WTC11 (cell line): Measurements from ENCODE around the gene BTBD9. TPM values are rescaled to one million over a fixed set of nuclear protein-coding genes. Genes with fewer than 3 reads are reported as not detected.

ENCODE experiments used
- ATAC-seq: fragments of 200-7000 bp; cut with Tn5 transposase; 2 replicates; pipeline ENCODE4 v1.10.0; 2021; ENCODE audit warnings: mild to moderate bottlenecking, moderate library complexity
- CTCF ChIA-PET: fragments of 300-600 bp; sonication (Branson Sonifier 250); formaldehyde crosslinking; loops from one replicate; lab custom pipeline; 2021; ENCODE audit warnings: antibody characterized with exemption; lab: Charles Lee
- POLR2A ChIA-PET: fragments of 350-600 bp; sonication (Branson Sonifier 250); formaldehyde crosslinking; loops from one replicate; lab custom pipeline; 2021; ENCODE audit warnings: antibody characterized with exemption; lab: Charles Lee
- DNase-seq: peaks from one replicate; pipeline ENCODE4 v3.0.0; 2021; ENCODE audit warnings: low spot score
- H3K27ac Mint-ChIP-seq: 2 replicates; pipeline ENCODE4 v1.8.0; 2021; ENCODE audit warnings: mixed read lengths
- H3K27me3 Mint-ChIP-seq: 2 replicates; pipeline ENCODE4 v1.8.0; 2021; ENCODE audit warnings: low read depth, mild to moderate bottlenecking, moderate library complexity, mixed read lengths
- H3K36me3 Mint-ChIP-seq: 2 replicates; pipeline ENCODE4 v1.8.0; 2021; ENCODE audit warnings: mixed read lengths
- H3K4me1 Mint-ChIP-seq: 2 replicates; pipeline ENCODE4 v1.8.0; 2022; ENCODE audit warnings: mixed read lengths
- H3K4me3 Mint-ChIP-seq: 2 replicates; pipeline ENCODE4 v1.8.0; 2021; ENCODE audit warnings: mild to moderate bottlenecking, moderate library complexity, mixed read lengths
- H3K9me3 Mint-ChIP-seq: 2 replicates; pipeline ENCODE4 v1.8.0; 2021; ENCODE audit warnings: mixed read lengths
- CDX4 ChIP-seq: fragments of 250-450 bp; sonication (Bioruptor Pico); IDR thresholded peaks from 2 replicates; pipeline ENCODE4 v1.9.0; 2021; ENCODE audit warnings: moderate library complexity, mild to moderate bottlenecking, inconsistent platforms, borderline replicate concordance
- E2F1 ChIP-seq: sonication (generic); formaldehyde crosslinking; IDR thresholded peaks from 2 replicates; pipeline ENCODE4 v1.8.0; 2022; ENCODE audit warnings: mild to moderate bottlenecking, missing genetic modification reagents
- EMX1 ChIP-seq: fragments of 250-450 bp; sonication (Bioruptor Pico); IDR thresholded peaks from 2 replicates; pipeline ENCODE4 v1.8.0; 2021; ENCODE audit warnings: mild to moderate bottlenecking
- FOXJ3 ChIP-seq: sonication (generic); formaldehyde crosslinking; IDR thresholded peaks from 2 replicates; pipeline ENCODE4 v1.9.0; 2021; ENCODE audit warnings: missing genetic modification reagents, mild to moderate bottlenecking, borderline replicate concordance
- FOXK1 ChIP-seq: sonication (generic); formaldehyde crosslinking; IDR thresholded peaks from 2 replicates; pipeline ENCODE4 v1.8.0; 2022; ENCODE audit warnings: mild to moderate bottlenecking, moderate library complexity, missing genetic modification reagents
- HMGXB4 ChIP-seq: sonication (generic); formaldehyde crosslinking; IDR thresholded peaks from 2 replicates; pipeline ENCODE4 v1.8.1; 2023; ENCODE audit warnings: mild to moderate bottlenecking, moderate library complexity, missing genetic modification reagents
- MXD4 ChIP-seq: fragments of 250-450 bp; sonication (Bioruptor Pico); IDR thresholded peaks from 2 replicates; pipeline ENCODE4 v1.8.0; 2021; ENCODE audit warnings: mild to moderate bottlenecking, moderate library complexity, borderline replicate concordance
- NR2C2 ChIP-seq: sonication (generic); formaldehyde crosslinking; IDR thresholded peaks from 2 replicates; pipeline ENCODE4 v1.8.0; 2022; ENCODE audit warnings: mild to moderate bottlenecking, missing genetic modification reagents
- ZNF219 ChIP-seq: sonication (generic); formaldehyde crosslinking; IDR thresholded peaks from 2 replicates; pipeline ENCODE4 v1.8.0; 2023; ENCODE audit warnings: missing genetic modification reagents, mild to moderate bottlenecking, borderline replicate concordance
- ZNF232 ChIP-seq: sonication (generic); formaldehyde crosslinking; IDR thresholded peaks from 2 replicates; pipeline ENCODE4 v1.8.0; 2022; ENCODE audit warnings: mild to moderate bottlenecking, missing genetic modification reagents
- ZNF423 ChIP-seq: fragments of 250-450 bp; sonication (Bioruptor Pico); IDR thresholded peaks from 2 replicates; pipeline ENCODE4 v2.1.2; 2022; ENCODE audit warnings: mild to moderate bottlenecking, moderate library complexity
- ZNF532 ChIP-seq: fragments of 250-450 bp; sonication (Bioruptor Pico); IDR thresholded peaks from 2 replicates; pipeline ENCODE4 v1.9.0; 2021; ENCODE audit warnings: mild to moderate bottlenecking, borderline replicate concordance
- ZNF671 ChIP-seq: fragments of 250-450 bp; sonication (Bioruptor Pico); IDR thresholded peaks from 2 replicates; pipeline ENCODE4 v1.8.0; 2021; ENCODE audit warnings: mild to moderate bottlenecking
- total RNA-seq: library from RNA; stranded (reverse); gene quantifications from 3 replicates; pipeline ENCODE4 v1.2.3, GENCODE V29; 2021
- TF ChIP-seq, protein P1 (sequence below): sonication (generic); formaldehyde crosslinking; IDR thresholded peaks from 2 replicates; pipeline ENCODE4 v1.8.1; 2022; ENCODE audit warnings: missing genetic modification reagents, borderline replicate concordance
- TF ChIP-seq, protein P2 (sequence below): sonication (generic); formaldehyde crosslinking; conservative IDR thresholded peaks from 2 replicates; pipeline ENCODE4 v1.8.1; 2023; ENCODE audit warnings: mild to moderate bottlenecking, low read depth, missing genetic modification reagents, moderate library complexity

BTBD9 gene
- total RNA-seq, 1 experiment from 2014 or later: 4.2 TPM

- TF ChIP-seq ZNF219 (no peak), ZNF671 (CRISPR knock-in tag) (no peak), MXD4 (CRISPR knock-in tag) (no peak), HMGXB4 (CRISPR knock-in tag) (no peak), ZNF423 (CRISPR knock-in tag) (no peak), FOXJ3 (CRISPR knock-in tag) (no peak), NR2C2 (CRISPR knock-in tag) (no peak), E2F1 (CRISPR knock-in tag) (no peak), CDX4 (CRISPR knock-in tag) (no peak)
- TF ChIP-seq, protein P1, sequence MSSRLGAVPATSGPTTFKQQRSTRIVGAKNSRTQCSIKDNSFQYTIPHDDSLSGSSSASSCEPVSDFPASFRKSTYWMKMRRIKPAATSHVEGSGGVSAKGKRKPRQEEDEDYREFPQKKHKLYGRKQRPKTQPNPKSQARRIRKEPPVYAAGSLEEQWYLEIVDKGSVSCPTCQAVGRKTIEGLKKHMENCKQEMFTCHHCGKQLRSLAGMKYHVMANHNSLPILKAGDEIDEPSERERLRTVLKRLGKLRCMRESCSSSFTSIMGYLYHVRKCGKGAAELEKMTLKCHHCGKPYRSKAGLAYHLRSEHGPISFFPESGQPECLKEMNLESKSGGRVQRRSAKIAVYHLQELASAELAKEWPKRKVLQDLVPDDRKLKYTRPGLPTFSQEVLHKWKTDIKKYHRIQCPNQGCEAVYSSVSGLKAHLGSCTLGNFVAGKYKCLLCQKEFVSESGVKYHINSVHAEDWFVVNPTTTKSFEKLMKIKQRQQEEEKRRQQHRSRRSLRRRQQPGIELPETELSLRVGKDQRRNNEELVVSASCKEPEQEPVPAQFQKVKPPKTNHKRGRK: no peak
- TF ChIP-seq, protein P2, sequence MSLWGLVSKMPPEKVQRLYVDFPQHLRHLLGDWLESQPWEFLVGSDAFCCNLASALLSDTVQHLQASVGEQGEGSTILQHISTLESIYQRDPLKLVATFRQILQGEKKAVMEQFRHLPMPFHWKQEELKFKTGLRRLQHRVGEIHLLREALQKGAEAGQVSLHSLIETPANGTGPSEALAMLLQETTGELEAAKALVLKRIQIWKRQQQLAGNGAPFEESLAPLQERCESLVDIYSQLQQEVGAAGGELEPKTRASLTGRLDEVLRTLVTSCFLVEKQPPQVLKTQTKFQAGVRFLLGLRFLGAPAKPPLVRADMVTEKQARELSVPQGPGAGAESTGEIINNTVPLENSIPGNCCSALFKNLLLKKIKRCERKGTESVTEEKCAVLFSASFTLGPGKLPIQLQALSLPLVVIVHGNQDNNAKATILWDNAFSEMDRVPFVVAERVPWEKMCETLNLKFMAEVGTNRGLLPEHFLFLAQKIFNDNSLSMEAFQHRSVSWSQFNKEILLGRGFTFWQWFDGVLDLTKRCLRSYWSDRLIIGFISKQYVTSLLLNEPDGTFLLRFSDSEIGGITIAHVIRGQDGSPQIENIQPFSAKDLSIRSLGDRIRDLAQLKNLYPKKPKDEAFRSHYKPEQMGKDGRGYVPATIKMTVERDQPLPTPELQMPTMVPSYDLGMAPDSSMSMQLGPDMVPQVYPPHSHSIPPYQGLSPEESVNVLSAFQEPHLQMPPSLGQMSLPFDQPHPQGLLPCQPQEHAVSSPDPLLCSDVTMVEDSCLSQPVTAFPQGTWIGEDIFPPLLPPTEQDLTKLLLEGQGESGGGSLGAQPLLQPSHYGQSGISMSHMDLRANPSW (CRISPR knock-in tag): no peak
Observed at GRCh38 chr6:38403548-38403947, 236.2 kb downstream of the BTBD9 start (continued).

DNA sequence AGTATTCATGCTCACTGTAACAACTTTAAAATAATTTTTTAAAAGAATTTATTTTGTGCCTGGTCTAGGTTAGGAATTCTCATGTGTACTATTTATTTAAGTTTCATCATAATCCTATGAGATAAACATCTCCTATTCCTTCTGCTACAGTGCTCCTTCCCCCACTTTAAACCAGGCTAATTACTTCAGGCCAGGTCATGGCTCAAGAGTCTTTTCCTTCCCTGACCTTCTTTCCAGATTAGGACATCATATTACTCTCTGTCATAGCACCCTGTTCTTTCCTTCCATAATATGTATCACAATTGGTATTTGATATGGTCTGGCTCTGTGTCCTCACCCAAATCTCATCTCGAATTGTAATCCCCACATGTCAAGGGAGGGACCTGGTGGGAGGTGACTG, 239.0 kb downstream of the BTBD9 start:
- TF ChIP-seq FOXK1 (no peak), ZNF232 (CRISPR knock-in tag) (no peak), ZNF532 (CRISPR knock-in tag) (no peak), EMX1 (no peak)
- TF ChIP-seq, all 79 proteins: peak for 0
- no peak for ATAC-seq
- no peaks in the 10 kb centered on the region for H3K27me3 Mint-ChIP-seq
- H3K9me3 Mint-ChIP-seq: no peaks in the 10 kb centered on the region
- H3K4me3 Mint-ChIP-seq: no peak overlapping the region
- H3K36me3 Mint-ChIP-seq: no peaks in the 10 kb centered on the region
- CTCF ChIA-PET: no interaction called here
- DNase-seq: no peak
- peaks cover 19% of the 10 kb centered on the region for H3K4me1 Mint-ChIP-seq
- POLR2A ChIA-PET: no interaction called here
- H3K27ac Mint-ChIP-seq: no peak overlapping the region
